AG04449 (cell line): Measurements from ENCODE around the gene PDIK1L.

Experiments used
- CTCF ChIA-PET: fragments of 350-600 bp; formaldehyde crosslinking; extraction: SDS; loops from one replicate; lab custom pipeline; 2021; ENCODE audit warnings: antibody characterized with exemption; lab: Yijun Ruan, JAX
- POLR2A ChIA-PET: fragments of 400-600, 350-600 bp; formaldehyde crosslinking; extraction: SDS; loops from one replicate; lab custom pipeline; 2020; ENCODE audit warnings: antibody characterized with exemption, inconsistent platforms; lab: Yijun Ruan, JAX
- DNase-seq: peaks from one replicate; pipeline ENCODE4 v3.0.0-alpha.2; 2010; ENCODE audit warnings: low read depth, low spot score
- H3K4me3 ChIP-seq: 2 replicates; pipeline ENCODE4 v1.5.1; 2011; ENCODE audit warnings: low read depth, mild to moderate bottlenecking, control low read depth, low read length
- CTCF ChIP-seq: IDR thresholded peaks from one replicate; pipeline ENCODE4 v1.5.1; 2011; ENCODE audit warnings: mild to moderate bottlenecking, moderate library complexity, low read length, control low read depth, inconsistent platforms; ENCODE audit not compliant: insufficient read depth; ENCODE audit errors: missing control alignments

The PDIK1L gene

GRCh38 chr1:26111530-26112406 lies at the start of gene PDIK1L:
PDIK1L (plus strand) TSS chr1:26111824; CDS start chr1:26114309, 2,485 bp downstream.
- ChIA-PET CTCF (interaction anchor here (1.8 to 3.4 kb wide), 4 partner anchors 10 to 123 kb away, joined by 4 to 28 read pairs (median 10); partner anchors contain the start of gene CEP85), POLR2A (interaction anchor here (0.7 to 1.1 kb wide), 4 partner anchors 9 to 58 kb away, joined by 3 to 9 read pairs (median 4); partner anchors contain the start of gene ZNF593)
- TF ChIP-seq CTCF, result no peak
- H3K4me3 ChIP-seq, result peak within 1 kb of the TSS; percentile 97
- DNase-seq, result peak; percentile 59

GRCh38 chr1:26064553-26064952 lies 47.1 kb upstream of the PDIK1L start:
- no peak for TF ChIP-seq CTCF
- no peak for DNase-seq
- POLR2A ChIA-PET, result no interaction called here
- CTCF ChIA-PET, result interaction anchor here (0.8 to 4.0 kb wide), 5 partner anchors 9 to 169 kb away, joined by 3 to 14 read pairs (median 5); no protein-coding TSS in a partner anchor
- H3K4me3 ChIP-seq, result no peak overlapping the region

- no peak for TF ChIP-seq CTCF
- ChIA-PET POLR2A (interaction anchor here (0.7 kb wide), 1 partner anchor 17 kb away, joined by 3 read pairs; no protein-coding TSS in a partner anchor), CTCF (interaction anchor here (1.2 to 4.0 kb wide), 4 partner anchors 12 to 171 kb away, joined by 3 to 14 read pairs (median 4); no protein-coding TSS in a partner anchor)
- H3K4me3 ChIP-seq, result no peak overlapping the region
- no peak for DNase-seq
Measured at GRCh38 chr1:26066160-26066559, 45.5 kb upstream of the PDIK1L start.

GRCh38 chr1:26066857-26067256 lies 44.8 kb upstream of the PDIK1L start:
- ChIA-PET CTCF (interaction anchor here (1.2 to 4.0 kb wide), 3 partner anchors 12 to 78 kb away, joined by 3 to 14 read pairs (median 4); no protein-coding TSS in a partner anchor), POLR2A (no interaction called here)
- DNase-seq, result no peak

GRCh38 chr1:26067432-26067911 lies 44.2 kb upstream of the PDIK1L start, which contains the start of gene TRIM63:
TRIM63 (minus strand) TSS chr1:26067630; CDS start chr1:26067494, 136 bp downstream.
- no peak for TF ChIP-seq CTCF
- POLR2A ChIA-PET, result no interaction called here
- no peak within 1 kb of the TSS for H3K4me3 ChIP-seq
- no peak for DNase-seq
- CTCF ChIA-PET, result interaction anchor here (1.4 to 4.0 kb wide), 2 partner anchors 34 to 77 kb away, joined by 3 to 14 read pairs; no protein-coding TSS in a partner anchor

More at GRCh38 chr1:26066857-26067256, 44.8 kb upstream of the PDIK1L start:
- no peak for TF ChIP-seq CTCF
- H3K4me3 ChIP-seq, result no peak overlapping the region
